Stomach (tissue), 4 donors: ENCODE data around the gene FDPS.
A peak's percentile ranks its signal among the peaks of the same experiment; 100 is the strongest.

Source experiments
- EP300 ChIP-seq: sonication (generic); formaldehyde crosslinking; IDR thresholded peaks from one replicate; pipeline ENCODE4 v1.6.1; 2017; ENCODE audit warnings: antibody characterized with exemption
- POLR2A ChIP-seq, 4 donors: fragments of 450-650 bp; IDR thresholded peaks; one replicate each; pipeline ENCODE4 v1.6.1; 2016; ENCODE audit warnings: antibody characterized with exemption in 4 of 4, control low read depth in 2 of 4, mild to moderate bottlenecking in 1 of 4, moderate library complexity in 1 of 4
- POLR2AphosphoS5 ChIP-seq, 3 donors: sonication (generic); formaldehyde crosslinking; IDR thresholded peaks; one replicate each; pipeline ENCODE4 v1.6.1; 2016; ENCODE audit warnings: antibody characterized with exemption in 3 of 3
- TF ChIP-seq, protein P1 (sequence below), 7 experiments: fragments of 450-650 bp in 4 of 7; fragments of 200-600 bp in 3 of 7; sonication (generic) in 3 of 7; IDR thresholded peaks; one replicate each; pipeline ENCODE4 v1.5.1; 2016 to 2019; ENCODE audit warnings: antibody characterized with exemption in 7 of 7, control low read depth in 2 of 7, mild to moderate bottlenecking in 1 of 7

DNA sequence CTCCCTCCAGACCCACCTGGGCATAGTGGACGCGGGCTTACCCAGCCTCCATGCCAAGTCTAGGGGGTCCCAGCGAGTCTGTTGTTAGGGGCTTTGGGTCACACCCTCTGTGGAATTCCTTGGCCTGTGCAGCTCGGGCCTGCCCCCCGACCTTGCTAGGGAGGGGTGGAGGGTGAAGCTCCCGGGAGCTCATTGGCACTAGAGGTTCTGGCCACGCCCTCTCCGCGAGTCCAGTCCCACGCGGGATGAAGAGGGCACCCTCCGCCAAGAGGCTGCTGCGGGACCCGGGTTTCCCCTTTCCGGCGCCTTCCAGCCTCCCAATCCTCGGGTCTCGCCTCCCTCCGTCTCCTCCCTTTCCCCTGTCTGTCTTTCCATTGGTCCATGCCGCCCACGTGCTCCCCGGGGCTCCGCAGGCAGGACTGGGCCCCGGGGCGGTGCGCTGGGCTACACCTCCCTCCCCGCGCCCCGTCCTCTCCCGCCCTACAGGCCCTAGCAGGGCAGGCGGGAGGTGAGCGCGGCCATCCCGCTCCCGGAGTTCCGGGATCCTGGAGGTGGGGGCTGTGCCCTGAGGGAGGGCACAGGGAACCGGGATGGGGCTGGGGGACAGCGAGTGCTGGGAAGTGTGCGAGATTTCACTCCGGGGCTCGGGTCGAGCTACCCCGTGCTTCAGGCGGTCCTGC, 15.5 kb downstream of the FDPS start:
- TF ChIP-seq POLR2A (IDR thresholded peaks at IDR 0.05) (peak in 1 of 4 donors; percentile 57), POLR2AphosphoS5 (IDR thresholded peaks at IDR 0.05) (peak; percentile 49 to 96 (median 86)), EP300 (no peak)
- TF ChIP-seq, protein P1, sequence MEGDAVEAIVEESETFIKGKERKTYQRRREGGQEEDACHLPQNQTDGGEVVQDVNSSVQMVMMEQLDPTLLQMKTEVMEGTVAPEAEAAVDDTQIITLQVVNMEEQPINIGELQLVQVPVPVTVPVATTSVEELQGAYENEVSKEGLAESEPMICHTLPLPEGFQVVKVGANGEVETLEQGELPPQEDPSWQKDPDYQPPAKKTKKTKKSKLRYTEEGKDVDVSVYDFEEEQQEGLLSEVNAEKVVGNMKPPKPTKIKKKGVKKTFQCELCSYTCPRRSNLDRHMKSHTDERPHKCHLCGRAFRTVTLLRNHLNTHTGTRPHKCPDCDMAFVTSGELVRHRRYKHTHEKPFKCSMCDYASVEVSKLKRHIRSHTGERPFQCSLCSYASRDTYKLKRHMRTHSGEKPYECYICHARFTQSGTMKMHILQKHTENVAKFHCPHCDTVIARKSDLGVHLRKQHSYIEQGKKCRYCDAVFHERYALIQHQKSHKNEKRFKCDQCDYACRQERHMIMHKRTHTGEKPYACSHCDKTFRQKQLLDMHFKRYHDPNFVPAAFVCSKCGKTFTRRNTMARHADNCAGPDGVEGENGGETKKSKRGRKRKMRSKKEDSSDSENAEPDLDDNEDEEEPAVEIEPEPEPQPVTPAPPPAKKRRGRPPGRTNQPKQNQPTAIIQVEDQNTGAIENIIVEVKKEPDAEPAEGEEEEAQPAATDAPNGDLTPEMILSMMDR (IDR thresholded peaks at IDR 0.05) = no peak
